Measurements from ENCODE around the gene RPS27L.

RPS27L gene

DNA sequence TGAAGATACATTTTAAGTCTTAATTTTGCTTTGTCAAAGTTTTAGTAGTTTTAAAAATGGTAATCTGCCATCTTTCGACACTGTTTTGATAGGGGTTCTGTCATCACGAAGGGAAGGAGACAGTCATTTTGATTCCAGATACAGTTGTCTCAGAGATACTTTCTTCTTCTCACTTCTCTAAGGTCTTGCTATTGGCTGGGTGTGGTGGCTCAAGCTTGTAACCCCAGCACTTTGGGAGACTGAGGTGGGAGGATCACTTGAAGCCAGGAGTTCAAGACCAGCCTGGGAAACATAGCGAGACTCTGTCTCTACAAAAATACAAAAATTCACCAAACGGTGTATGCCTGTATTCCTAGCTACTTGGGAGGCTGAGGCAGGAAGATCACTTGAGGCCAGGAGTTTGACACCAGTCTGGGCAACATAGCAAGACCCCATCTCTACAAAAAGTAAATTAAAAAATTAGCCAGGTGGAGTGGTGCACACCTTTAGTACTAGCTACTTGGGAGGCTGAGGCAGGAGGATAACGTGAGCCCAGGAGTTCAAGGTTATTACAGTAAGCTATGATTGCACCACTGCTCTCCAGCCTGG is 35.4 kb upstream of the RPS27L start:
- ATAC-seq = no peak
- TF ChIP-seq OSR1 (CRISPR knock-in tag; IDR thresholded peaks at IDR 0.05) (no peak), TCF4 (CRISPR knock-in tag; IDR thresholded peaks at IDR 0.05; ENCODE audit: borderline replicate concordance) (no peak), ESRRG (CRISPR knock-in tag; IDR thresholded peaks at IDR 0.05) (no peak), ZNF8 (CRISPR knock-in tag; IDR thresholded peaks at IDR 0.05) (no peak), ZFP3 (CRISPR knock-in tag; IDR thresholded peaks at IDR 0.05) (no peak), BACH2 (CRISPR knock-in tag; IDR thresholded peaks at IDR 0.05; ENCODE audit: borderline replicate concordance) (no peak), ZNF70 (CRISPR knock-in tag; IDR thresholded peaks at IDR 0.05) (no peak), TOX (CRISPR knock-in tag; IDR thresholded peaks at IDR 0.05; ENCODE audit: borderline replicate concordance) (no peak), ISL1 (CRISPR knock-in tag; IDR thresholded peaks at IDR 0.05) (no peak), CSRNP3 (CRISPR knock-in tag; IDR thresholded peaks at IDR 0.05) (no peak), SNAI2 (CRISPR knock-in tag; IDR thresholded peaks at IDR 0.05) (no peak), CREB5 (CRISPR knock-in tag; IDR thresholded peaks at IDR 0.05; ENCODE audit: low read depth) (no peak), ARNTL (CRISPR knock-in tag; IDR thresholded peaks at IDR 0.05; ENCODE audit: borderline replicate concordance, low read depth) (no peak), ZFP30 (CRISPR knock-in tag; IDR thresholded peaks at IDR 0.05) (no peak), ZNF565 (CRISPR knock-in tag; conservative IDR thresholded peaks at IDR 0.05; ENCODE audit: low read depth) (no peak)
- TF ChIP-seq, protein P1, sequence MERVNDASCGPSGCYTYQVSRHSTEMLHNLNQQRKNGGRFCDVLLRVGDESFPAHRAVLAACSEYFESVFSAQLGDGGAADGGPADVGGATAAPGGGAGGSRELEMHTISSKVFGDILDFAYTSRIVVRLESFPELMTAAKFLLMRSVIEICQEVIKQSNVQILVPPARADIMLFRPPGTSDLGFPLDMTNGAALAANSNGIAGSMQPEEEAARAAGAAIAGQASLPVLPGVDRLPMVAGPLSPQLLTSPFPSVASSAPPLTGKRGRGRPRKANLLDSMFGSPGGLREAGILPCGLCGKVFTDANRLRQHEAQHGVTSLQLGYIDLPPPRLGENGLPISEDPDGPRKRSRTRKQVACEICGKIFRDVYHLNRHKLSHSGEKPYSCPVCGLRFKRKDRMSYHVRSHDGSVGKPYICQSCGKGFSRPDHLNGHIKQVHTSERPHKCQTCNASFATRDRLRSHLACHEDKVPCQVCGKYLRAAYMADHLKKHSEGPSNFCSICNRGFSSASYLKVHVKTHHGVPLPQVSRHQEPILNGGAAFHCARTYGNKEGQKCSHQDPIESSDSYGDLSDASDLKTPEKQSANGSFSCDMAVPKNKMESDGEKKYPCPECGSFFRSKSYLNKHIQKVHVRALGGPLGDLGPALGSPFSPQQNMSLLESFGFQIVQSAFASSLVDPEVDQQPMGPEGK (CRISPR knock-in tag; IDR thresholded peaks at IDR 0.05; ENCODE audit: borderline replicate concordance) = no peak

GRCh38 chr15:63191895-63192618 is 34.8 kb upstream of the RPS27L start:
- TF ChIP-seq ESRRG (CRISPR knock-in tag; IDR thresholded peaks at IDR 0.05) (no peak), ISL1 (CRISPR knock-in tag; IDR thresholded peaks at IDR 0.05) (no peak), TOX (CRISPR knock-in tag; IDR thresholded peaks at IDR 0.05; ENCODE audit: borderline replicate concordance) (no peak), CSDC2 (CRISPR knock-in tag; IDR thresholded peaks at IDR 0.05) (no peak), ZNF565 (CRISPR knock-in tag; conservative IDR thresholded peaks at IDR 0.05; ENCODE audit: low read depth) (no peak), PPARA (CRISPR knock-in tag; IDR thresholded peaks at IDR 0.05; ENCODE audit: borderline replicate concordance) (no peak), POU6F1 (CRISPR knock-in tag; IDR thresholded peaks at IDR 0.05; ENCODE audit: borderline replicate concordance, low read depth) (no peak), ZFP30 (CRISPR knock-in tag; IDR thresholded peaks at IDR 0.05) (no peak), TCF4 (CRISPR knock-in tag; IDR thresholded peaks at IDR 0.05; ENCODE audit: borderline replicate concordance) (no peak)
- TF ChIP-seq, protein P1 (CRISPR knock-in tag; IDR thresholded peaks at IDR 0.05; ENCODE audit: borderline replicate concordance) = no peak
- ATAC-seq = no peak

Data from SK-N-SH treated with all-trans-retinoic acid at 6 μM for 48 hours (cell line).